NCI-H1417 treated with DMSO at 0.1 percent for 48 hours (cell line): ENCODE results near the gene HSP90B1.

Experiments
- DNase-seq: peaks from one replicate; lab custom pipeline; 2025; lab: John Stamatoyannopoulos, UW

HSP90B1 gene

DNA sequence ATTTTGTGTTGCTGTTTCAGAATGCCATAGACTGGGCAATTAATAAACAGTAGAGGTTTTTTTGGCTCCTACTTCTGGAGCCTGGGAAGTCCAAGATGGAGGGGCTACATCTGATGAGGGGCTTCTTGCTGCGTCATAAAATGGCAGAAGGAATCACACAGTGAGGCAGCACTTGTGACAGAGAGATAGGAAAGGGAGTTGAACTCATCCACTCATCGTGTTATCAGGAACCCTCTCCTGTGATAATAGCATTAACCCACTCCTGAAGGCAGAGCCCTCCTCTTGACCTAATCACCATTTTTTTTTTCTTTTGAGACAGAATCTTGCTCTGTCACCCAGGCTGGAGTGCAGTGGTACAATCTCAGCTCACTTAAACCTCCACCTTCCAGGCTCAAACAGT lies 45.2 kb downstream of the HSP90B1 start:
- DNase-seq: no peak

DNA sequence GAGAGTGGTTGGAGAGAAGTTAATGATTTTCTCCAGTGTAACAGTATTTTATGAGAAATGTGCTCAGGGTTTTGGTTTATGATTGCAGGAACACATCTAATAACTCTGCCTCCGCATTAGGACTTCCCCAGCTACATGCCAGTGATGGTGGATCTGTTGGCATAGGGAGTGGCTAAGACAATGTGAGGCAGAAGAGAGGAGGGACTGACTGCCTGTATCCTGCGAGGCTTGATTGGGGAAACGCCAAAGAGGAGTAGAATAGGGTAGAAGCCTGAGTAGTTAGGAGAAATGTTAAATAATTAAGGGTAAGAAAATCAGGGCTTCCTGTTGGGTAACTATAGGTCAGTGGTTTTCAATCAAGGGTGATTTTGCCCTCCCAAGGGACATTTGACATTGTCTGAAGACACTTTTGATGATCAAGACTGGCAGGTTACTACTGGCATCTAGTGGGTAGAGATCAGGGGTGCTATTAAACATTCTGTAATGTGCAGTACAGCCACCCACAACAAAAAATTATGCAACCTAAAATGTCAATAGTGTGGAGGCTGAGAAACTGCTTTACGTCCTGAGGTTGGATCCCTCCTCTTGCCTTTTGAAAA lies 48.3 kb downstream of the HSP90B1 start:
- DNase-seq: no peak

DNA sequence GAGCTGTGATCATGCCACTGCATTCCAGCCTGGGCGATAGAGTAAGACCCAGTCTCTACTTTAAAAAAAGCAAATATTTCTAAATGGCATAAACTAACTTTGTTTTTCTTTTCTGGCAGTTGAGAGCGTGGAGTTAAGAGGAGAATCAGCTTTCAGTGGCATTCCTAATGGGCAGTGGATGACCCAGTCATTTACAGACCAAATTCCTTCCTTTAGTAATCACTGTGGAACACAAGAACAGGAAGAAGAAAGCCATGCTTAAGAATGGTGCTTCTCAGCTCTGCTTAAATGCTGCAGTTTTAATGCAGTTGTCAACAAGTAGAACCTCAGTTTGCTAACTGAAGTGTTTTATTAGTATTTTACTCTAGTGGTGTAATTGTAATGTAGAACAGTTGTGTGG lies 56.6 kb downstream of the HSP90B1 start:
- no peak for DNase-seq

DNA sequence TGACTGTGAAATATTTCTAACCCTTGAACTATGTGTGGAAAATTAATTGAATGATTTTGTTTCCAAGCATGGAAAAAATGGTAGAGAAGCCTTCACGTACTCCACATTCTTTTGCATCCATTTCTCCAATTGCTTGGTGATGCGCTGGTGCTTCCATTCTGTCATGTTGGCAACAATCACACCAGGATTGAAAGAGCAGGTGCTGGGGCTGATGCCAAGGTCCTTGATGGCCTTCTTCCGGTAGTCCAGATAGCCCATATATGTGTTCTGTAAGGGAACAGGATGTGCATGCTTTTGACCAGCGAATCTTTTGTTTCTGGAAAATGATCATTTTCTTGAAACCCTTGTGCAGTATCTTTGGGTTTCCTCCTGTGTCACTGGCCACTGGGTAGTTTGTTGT lies 64.0 kb downstream of the HSP90B1 start:
- no peak for DNase-seq

DNA sequence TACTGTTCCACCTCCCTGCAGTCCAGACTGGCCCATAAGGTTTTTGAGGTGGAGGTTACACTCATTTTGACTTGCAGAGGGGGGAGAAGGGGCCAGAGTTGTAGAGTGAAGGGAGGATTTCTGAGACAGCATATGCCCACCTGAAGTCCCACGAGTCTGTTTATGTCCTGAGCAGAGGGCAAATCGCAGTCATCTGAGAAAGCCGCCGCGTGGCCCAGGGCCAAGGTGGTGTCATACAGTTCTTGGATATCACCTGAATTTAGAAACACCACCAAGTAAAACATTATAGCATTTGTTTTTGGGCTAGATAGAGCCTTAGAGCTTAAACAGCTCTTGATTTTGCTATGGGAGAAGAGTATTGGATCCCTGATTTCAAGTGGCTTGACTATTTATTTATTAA lies 66.4 kb downstream of the HSP90B1 start:
- no peak for DNase-seq

DNA sequence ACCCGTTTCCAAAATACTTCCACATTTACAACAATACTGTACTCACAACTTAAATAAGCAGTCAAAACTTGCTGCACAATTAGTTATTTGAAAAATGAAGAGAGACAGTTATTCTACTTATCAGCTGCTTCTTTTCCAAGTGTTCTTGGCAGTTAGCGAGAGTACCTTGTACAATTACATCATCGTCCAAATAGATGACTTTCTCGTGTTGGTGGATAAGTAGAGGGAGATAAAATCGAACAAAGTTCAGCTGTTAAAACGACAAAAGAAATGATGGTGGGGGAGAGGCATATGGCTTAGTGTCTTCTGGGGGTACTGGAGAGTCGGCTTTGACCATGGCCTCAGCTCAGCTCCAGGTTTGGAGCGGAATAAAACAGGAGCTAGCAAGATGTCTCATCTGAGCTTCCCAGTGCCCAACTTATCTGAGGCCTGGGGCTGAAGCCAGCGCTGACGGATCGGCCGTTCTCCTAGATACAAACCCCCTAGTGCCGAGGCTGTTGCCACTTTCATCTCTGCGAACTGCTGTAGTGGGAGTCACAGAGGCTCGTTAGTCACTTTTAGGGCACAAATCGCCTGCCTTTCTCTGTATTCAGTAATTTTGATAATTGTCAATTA lies 67.2 kb downstream of the HSP90B1 start:
- no peak for DNase-seq
